HG03103 (cell line): ENCODE results near the gene LTBP1.
"Not testable (repeated sequence)": the region's sequence is repeated elsewhere in the genome, so short reads cannot be mapped to it uniquely, and the experiment has no call there.

Experiments
- ATAC-seq: cut with Tn5 transposase; IDR thresholded peaks from one replicate; pipeline ENCODE4 v1.9.1; 2021; ENCODE audit warnings: low read depth; ENCODE audit not compliant: unreplicated experiment

LTBP1 gene

GRCh38 chr2:32958821-32959220, 12.1 kb downstream of the LTBP1 start:
- no peak for ATAC-seq

- no peak for ATAC-seq
Observed at GRCh38 chr2:32960238-32960637, 13.5 kb downstream of the LTBP1 start.

- ATAC-seq, result no peak
Observed at GRCh38 chr2:32960647-32961403, 14.1 kb downstream of the LTBP1 start.

GRCh38 chr2:32962690-32963089, 15.9 kb downstream of the LTBP1 start:
- no peak for ATAC-seq

GRCh38 chr2:32963941-32964340, 17.2 kb downstream of the LTBP1 start:
- ATAC-seq, result no peak

- no peak for ATAC-seq
Observed at GRCh38 chr2:32965523-32966171, 18.9 kb downstream of the LTBP1 start.

GRCh38 chr2:32969444-32970162, 22.9 kb downstream of the LTBP1 start:
- no peak for ATAC-seq

- not testable (repeated sequence) for ATAC-seq
Observed at GRCh38 chr2:32973772-32974171, 27.0 kb downstream of the LTBP1 start.

GRCh38 chr2:32976409-32977063, 29.8 kb downstream of the LTBP1 start:
- ATAC-seq, result no peak

GRCh38 chr2:32977228-32977758, 30.5 kb downstream of the LTBP1 start:
- no peak for ATAC-seq

GRCh38 chr2:32981612-32982011, 34.9 kb downstream of the LTBP1 start:
- ATAC-seq, result no peak

GRCh38 chr2:32983193-32983924, 36.6 kb downstream of the LTBP1 start:
- ATAC-seq, result not testable (repeated sequence)

- ATAC-seq, result no peak
Observed at GRCh38 chr2:32986480-32986879, 39.7 kb downstream of the LTBP1 start.

- no peak for ATAC-seq
Observed at GRCh38 chr2:32988525-32988924, 41.8 kb downstream of the LTBP1 start.

- no peak for ATAC-seq
Observed at GRCh38 chr2:32990556-32990955, 43.8 kb downstream of the LTBP1 start.

- ATAC-seq, result no peak
Observed at GRCh38 chr2:32991091-32991845, 44.5 kb downstream of the LTBP1 start.

- no peak for ATAC-seq
Observed at GRCh38 chr2:32993005-32993539, 46.3 kb downstream of the LTBP1 start.

GRCh38 chr2:32997705-32998104, 51.0 kb downstream of the LTBP1 start:
- no peak for ATAC-seq

GRCh38 chr2:33000986-33001385, 54.2 kb downstream of the LTBP1 start:
- no peak for ATAC-seq
